ENCODE measurements around the gene TNRC6B. TPM values are rescaled to one million over a fixed set of nuclear protein-coding genes. Genes with fewer than 3 reads are reported as not detected.

Gene TNRC6B
- total RNA-seq, 1 donor from 2014 or later = 40.2 TPM

DNA sequence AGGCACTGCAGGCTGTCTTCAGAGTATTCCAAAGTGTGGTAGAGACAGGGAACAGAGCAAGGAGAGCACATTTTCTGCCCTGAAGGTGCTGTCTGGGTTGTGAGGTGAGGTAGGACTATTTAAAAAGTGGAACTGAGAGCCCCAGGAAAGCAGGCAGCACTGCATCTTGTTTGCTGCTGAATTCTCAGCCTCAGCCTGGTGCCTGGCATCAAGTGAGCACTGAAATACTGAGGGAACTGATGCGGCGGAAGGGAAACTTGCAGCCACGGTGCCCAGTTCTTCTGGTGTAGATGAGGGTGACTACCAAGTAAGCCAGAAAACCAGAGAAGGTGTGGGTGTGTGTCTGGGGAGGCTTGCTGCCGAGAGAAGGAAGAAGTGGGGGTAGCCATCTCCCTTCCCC lies 59.5 kb downstream of the TNRC6B start:
- DNase-seq (ENCODE audit: low spot score) = no peak
- intact Hi-C loops (cut with DNase I) = no loop called here

DNA sequence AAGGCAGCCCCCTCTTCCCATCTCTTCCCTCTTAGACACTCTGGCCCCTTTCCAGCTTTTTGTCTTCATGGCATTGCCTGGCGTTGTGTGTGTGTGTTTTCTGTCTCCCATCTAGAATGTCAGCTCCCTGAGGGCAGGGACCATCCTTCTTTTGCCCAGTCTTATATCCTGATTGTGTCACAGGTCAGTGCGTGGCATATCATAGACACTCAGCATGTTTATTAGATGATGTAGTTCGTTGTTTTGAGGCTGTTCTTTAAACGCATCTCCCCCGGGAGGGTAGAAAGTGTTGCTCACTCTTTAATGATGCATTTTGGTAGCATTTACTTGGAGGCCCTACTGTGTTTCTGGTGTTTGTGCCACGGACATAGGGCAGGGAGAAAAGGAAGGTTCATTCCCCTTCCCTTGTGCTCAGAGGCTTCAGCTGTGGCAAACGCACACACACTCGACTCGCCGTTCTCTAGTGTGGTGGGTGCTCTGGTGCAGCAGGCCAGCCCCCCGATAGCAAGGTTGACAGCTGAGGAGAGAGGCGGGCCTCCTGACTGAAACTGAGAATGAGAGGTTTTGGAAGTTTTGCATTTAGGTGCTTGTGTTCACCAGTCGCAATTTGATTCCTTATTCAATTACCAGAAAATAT lies 60.2 kb downstream of the TNRC6B start:
- intact Hi-C loops (cut with DNase I) = no loop called here
- no peak for DNase-seq (ENCODE audit: low spot score)

DNA sequence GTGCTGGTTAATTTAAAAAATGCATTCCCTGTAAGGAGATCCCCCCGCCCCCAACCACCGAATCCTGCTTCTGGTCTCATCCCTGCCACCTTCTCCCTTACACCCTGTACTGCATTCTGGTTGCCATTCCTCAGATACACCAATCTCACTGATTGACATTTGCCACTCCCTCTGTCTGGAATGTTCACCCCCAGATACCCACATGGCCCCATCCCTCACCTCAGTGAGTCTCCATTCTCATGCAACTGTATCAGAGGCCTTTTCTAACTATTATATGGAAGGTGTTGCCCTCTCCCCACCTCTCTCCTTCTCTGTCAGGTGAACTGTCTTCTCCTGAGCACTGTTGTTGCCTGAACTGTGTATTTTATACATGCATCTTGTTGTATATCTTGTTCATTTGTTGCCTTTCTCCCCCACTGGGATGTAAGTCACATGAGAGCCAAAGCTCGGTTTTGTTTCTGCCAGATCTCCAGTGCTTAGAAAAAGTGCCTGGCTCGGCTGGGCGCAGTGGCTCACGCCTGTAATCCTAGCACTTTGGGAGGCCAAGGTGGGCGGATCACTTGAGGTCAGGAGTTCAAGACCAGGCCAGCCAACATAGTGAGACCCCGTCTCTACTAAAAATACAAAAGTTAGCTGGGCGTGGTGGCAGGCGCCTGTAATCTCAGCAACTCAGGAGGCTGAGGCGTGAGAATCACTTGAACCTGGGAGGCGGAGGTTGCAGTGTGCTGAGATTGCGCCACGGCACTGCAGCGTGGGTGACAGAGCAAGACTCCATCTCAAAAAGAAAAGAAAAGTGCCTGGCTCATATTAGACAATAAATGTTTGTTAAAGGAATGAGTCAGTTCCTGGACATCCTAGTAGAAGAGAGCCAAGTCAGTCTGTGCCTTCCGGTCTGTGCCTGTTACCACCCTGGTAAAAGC lies 61.0 kb downstream of the TNRC6B start:
- intact Hi-C loops (cut with DNase I) = no loop called here
- no peak for DNase-seq (ENCODE audit: low spot score)

DNA sequence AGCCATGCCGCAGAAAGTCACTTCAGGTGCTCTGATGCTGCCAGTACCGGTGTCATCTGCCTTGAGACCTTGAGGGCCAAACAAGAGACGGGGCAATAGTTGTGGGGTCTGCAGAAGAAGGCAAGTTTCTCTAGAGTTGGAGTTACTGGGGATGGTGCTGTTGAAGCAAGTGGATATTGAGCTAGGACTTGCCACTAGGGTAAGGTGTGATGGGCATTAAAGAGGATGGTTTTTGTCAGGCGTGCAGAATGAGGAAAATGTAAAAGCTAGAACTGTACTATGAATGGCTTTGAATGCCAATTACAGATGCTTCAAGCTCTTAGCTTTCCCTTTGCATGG lies 61.6 kb downstream of the TNRC6B start:
- intact Hi-C loops (cut with DNase I) = no loop called here
- no peak for DNase-seq (ENCODE audit: low spot score)

DNA sequence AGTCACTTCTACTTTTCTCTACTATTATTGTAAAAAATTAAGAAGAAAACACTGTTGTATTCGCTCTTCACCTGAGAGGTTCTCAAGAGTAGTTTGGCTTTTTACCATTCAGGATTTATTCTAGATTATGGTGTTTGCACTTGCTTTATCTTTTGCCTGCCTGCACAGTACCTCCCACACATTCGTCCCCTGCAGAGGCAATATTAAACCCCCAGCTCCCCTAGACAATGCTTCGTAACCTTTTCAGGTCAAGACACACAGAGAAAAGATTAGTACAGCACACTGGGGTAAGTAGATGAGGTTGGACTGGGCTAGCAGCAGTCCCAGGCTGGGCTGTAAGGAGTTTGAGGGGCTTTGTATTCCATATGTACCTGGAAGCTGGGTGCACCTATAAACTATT lies 62.4 kb downstream of the TNRC6B start:
- DNase-seq (ENCODE audit: low spot score) = no peak
- intact Hi-C loops (cut with DNase I) = no loop called here

DNA sequence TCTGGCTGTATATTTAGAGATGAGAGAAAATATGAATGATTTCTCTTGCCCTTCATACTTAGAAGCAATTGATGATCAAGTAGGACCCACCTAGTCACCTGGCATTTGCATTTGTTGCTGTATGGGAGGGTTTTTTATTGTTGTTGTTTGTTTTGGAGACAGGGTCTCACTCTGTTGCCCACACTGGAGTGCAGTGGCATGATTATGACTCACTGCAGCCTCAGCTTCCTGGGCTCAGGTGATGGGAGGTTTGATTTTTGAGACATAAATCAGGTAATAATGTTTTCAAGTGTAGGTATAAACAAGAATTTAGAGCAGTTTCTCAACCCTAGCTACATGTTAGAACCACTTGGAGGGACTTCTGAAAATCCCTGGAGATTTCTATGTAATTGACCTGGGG lies 63.0 kb downstream of the TNRC6B start:
- intact Hi-C loops (cut with DNase I) = no loop called here
- DNase-seq (ENCODE audit: low spot score) = no peak

DNA sequence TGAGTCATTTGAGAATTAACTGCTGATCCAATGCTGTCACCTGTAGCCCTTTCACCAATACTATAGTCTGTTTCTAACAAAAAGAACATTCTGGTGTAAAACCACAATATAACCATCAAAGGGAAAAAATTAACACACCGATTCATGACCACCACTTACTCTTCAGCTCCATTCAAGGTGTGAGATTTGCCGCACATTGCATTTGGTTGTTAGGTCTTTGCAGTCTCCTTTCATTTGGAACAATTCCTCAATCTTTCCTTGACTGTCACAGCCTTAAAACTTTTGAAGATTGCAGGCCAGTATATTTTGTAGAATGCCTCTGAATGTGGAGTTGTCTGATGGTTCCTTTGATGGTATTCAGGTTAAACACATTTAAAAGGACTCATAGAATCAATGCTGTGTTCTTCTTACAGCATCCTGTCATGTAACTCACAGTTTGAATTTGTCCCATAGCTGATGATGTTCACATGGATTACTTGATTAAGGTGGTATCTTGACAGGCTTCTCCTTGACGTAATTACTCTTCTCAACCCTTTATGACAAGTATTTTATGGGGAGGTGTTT lies 63.6 kb downstream of the TNRC6B start:
- no peak for DNase-seq (ENCODE audit: low spot score)
- intact Hi-C loops (cut with DNase I) = no loop called here

DNA sequence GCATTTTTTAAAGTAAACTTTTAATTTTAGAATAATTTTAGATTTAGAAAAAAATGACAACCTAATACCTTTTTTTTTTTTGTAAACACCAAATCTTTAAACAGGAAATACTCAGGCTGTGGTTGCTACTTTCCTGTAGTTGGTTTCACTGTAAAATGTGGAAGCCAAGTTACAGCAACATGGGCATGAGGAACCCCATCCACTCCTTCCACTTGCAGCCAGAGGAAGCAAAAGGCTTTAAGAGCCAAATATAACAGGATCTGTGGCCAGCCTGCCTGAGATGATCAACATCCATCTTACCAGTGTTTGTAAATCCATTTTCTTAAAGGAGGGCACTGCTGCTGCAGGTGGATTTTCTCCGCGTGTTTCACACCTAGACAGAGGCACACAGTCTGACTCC lies 66.2 kb downstream of the TNRC6B start:
- no peak for DNase-seq (ENCODE audit: low spot score)
- intact Hi-C loops (cut with DNase I) = no loop called here

DNA sequence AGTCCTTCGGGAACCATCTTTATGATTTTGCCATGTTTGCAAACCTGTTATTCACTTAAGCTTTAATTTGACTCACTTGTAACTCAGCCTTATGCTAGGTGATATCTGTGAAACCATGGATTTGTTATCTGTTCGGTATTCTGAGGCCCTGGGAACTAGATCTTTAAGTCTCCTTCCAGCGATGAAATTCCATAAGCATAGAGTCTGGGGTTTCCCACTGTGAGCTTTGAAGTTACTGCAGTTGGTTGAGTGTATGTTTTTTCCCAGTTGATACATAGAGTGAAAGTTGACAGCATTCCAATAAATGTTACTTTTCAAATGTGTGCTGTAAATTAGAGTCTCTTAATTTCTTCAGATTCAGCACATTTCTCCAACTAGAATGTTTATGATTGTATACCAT lies 66.9 kb downstream of the TNRC6B start:
- DNase-seq (ENCODE audit: low spot score) = no peak
- intact Hi-C loops (cut with DNase I) = no loop called here

DNA sequence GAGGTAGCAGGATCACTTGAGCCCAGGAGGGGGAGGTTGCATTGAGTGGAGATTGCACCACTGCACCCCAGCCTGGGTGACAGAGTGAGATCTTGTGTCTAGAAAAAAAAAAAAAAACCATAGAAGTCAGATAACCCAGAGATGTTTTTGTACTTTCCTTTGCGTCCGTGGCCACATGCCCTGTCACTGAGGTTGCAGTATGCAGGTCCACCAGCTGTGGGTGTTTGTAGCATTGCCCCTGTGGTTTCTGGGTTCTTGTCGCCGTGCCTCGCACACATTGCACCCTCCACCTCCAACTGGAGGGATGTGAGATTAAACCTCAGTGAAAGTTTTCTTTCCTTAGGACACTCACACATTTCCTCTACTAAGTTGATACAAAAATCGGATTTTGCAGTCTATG lies 70.3 kb downstream of the TNRC6B start:
- no peak for DNase-seq (ENCODE audit: low spot score)
- intact Hi-C loops (cut with DNase I) = no loop called here

DNA sequence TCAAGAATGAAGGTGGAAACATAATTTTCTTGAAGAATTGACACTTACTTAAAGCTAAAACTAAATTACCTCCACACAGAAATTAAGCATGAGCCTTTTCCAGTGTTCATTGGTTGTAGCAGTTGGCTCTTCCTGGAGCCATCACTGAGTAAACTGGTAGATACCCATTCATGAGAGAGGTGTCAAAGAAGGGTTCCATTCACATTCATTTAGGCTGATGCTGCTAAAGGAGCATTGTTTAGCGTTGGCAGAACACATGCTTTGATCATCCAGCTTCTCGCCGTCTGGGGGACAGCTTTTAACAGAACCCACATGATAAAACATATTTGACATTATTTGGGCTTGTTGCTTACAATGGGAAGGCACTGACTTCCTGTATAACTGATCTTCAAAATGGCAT lies 71.6 kb downstream of the TNRC6B start:
- intact Hi-C loops (cut with DNase I) = no loop called here
- DNase-seq (ENCODE audit: low spot score) = no peak

DNA sequence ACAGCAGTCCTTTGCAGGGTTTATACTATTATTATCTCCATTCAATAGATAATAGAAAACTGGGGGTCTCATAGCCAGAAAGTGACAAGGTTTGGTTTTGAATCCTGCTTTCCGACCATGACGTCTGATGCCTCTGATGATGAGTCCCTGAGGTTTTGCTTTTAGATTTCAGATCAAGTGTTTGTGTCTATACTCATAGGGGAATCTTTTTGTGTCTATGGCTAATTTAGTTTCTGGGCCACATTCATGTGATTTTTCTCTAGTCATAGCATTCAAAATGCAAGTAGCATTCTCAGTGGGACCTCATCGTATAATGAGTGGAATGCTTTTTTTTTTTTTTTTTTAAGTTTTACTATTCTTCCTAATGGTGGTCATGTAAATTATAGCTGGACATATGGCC lies 72.9 kb downstream of the TNRC6B start:
- no peak for DNase-seq (ENCODE audit: low spot score)
- intact Hi-C loops (cut with DNase I) = no loop called here

DNA sequence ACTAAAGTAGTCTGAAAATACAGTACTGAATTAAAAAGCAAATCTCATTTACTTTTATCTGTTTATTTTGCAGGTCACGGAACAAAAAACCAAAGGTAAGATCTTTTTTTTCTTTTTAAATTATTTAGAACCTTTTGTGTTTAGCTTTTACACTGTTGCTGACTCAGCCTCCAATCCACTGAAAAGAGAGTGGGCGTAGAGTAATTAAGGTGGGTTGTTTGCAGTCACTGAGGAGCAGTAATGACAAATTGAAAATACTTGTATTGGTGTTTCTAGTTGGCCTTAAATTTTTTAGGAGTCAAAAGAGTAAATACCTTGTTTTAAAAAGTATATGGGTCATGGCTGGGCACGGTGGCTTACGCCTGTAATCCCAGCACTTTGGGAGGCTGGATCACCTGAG lies 73.4 kb downstream of the TNRC6B start:
- no peak for DNase-seq (ENCODE audit: low spot score)
- intact Hi-C loops (cut with DNase I) = no loop called here

DNA sequence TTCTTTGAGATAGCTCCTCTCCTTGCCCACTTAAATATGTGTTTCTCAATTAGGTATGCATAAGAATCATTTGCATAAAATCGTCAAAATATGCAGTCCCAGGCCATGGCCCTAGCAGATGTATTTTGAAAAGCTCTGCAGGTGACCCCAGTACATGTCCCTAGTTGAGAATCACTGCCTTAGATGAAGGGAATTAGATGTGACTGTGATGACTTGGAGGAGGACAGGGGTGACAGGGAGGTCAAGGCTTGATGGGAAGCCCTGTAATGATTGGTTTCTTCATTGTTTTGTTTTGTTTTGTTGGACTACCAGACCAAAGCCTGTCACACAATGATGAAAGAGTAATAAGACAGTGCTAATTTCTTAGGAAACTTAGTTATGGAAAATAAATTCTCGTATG lies 74.4 kb downstream of the TNRC6B start:
- DNase-seq (ENCODE audit: low spot score) = no peak
- intact Hi-C loops (cut with DNase I) = no loop called here

DNA sequence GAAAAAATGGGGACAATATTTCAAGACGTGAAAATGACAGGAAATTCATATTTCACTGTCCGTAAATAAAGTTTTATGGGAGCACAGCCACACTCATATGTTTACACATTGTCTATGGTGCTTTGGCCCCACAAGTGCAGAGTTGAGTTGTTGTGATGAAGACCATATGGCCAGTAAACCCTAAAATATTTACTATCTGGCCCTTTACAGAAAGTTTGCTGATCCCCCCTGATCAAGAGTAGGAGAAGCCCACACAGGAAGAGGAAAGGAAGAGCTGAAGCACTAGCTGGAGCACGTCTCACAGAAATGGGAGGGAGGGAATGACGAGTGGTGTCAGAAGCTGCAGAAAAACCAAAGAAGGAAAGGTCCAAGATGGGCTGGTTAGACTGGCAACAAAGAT lies 78.8 kb downstream of the TNRC6B start:
- intact Hi-C loops (cut with DNase I) = no loop called here
- no peak for DNase-seq (ENCODE audit: low spot score)

DNA sequence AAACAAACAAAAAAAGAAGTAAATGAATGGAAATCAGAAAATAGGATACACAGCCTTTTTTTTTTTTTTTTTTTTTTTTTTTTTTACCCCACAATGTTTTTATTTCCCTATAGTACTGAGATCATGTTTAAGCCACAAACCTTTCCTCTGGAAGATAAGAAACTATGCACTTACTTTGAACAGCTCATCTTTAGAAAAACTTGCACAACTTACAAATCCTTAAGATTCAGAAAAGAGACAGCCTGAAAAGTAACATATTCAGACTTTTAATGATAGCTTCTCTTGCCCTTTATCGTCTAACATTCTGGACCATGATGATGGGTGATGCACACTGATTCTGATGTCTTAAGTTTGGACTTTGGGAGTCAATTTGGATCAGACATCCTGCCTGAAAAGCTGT lies 80.3 kb downstream of the TNRC6B start:
- intact Hi-C loops (cut with DNase I) = no loop called here
- no peak for DNase-seq (ENCODE audit: low spot score)

DNA sequence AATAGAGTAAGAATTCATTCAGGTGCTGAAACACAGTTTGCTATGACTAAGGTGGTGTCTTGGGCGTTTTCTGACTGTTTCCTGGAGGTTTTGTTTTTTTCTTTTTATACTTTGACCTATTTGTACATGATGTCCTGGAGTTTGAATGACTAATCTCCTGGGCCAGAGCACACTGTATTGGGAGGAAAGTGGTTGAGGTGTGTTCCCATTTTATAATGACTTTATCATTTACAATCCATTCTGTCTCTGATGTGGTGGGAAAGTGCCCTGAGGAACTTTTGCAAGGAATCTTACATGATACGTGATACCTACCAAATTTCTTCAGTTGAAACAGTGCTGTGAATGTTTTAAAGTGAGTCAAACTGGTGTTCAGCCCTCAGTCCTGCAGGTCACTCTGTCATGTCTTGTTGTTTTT lies 80.8 kb downstream of the TNRC6B start:
- intact Hi-C loops (cut with DNase I) = no loop called here
- no peak for DNase-seq (ENCODE audit: low spot score)

DNA sequence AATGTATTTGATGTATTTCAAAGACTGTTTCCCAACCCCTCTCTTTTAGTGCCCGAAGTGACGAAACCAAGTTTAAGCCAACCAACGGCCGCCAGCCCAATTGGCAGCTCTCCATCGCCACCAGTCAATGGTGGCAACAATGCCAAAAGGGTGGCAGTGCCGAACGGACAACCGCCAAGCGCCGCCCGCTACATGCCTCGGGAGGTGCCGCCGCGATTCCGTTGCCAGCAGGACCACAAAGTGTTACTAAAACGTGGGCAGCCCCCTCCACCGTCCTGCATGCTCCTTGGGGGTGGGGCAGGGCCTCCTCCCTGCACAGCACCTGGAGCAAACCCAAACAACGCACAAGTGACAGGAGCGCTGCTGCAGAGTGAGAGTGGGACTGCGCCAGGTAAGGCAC lies 84.1 kb downstream of the TNRC6B start:
- no peak for DNase-seq (ENCODE audit: low spot score)
- intact Hi-C loops (cut with DNase I) = no loop called here

DNA sequence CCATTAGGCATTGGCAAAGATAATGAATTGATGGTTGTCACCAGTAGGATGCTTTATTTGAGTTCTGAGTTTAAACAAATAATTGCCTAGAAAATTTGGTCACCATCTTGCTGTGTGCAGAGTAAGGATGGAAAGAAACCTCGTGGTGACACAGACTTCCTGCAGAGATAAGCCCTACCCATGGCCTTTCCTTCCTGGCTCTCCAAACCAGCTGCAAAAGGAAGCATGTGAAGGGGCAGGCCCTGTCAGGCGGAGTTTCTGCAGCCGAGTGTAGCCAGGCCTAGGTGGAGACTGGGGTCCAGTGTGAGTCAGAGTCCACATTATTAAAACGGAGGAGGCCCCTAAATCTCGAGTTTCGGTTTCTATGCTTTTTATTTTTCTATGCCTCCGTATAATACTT lies 85.5 kb downstream of the TNRC6B start:
- intact Hi-C loops (cut with DNase I) = no loop called here
- DNase-seq (ENCODE audit: low spot score) = no peak

DNA sequence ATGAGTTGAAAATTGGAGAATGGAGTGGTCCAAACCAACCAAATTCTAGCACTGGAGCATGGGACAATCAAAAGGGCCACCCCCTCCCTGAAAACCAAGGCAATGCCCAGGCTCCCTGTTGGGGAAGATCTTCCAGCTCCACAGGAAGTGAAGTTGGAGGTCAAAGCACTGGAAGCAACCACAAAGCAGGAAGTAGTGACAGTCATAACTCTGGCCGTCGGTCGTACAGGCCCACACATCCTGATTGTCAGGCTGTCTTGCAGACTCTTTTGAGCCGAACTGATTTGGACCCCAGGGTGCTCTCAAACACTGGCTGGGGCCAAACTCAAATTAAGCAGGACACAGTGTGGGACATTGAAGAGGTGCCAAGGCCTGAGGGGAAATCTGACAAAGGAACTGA lies 88.1 kb downstream of the TNRC6B start:
- DNase-seq (ENCODE audit: low spot score) = no peak
- intact Hi-C loops (cut with DNase I) = no loop called here

DNA sequence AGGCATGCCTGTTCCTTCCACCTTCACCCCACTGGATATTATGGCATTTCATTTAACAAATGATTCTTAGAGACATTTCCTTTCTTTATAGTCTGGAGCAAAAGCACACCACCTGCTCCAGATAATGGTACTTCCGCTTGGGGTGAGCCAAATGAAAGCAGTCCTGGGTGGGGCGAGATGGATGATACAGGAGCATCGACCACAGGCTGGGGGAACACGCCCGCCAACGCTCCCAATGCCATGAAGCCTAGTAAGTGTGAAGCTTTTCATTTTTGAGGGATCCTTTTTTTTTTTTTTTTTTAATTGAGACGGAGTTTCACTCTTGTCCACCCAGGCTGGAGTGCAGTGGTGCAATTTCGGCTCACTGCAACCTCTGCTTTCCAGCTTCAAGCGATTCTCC lies 92.3 kb downstream of the TNRC6B start:
- intact Hi-C loops (cut with DNase I) = loop anchor here (10.0 kb wide), 1 partner anchor 225 kb away; no protein-coding TSS in a partner anchor
- DNase-seq (ENCODE audit: low spot score) = no peak

All from cardiac septum (tissue), 1 donor.